BLaER1 treated with 17β-estradiol and CSF1 and Interleukin-3, amounts not matched to agents 10 nM and 100 nM (cell line): ENCODE data around the gene AQP3.
A peak's percentile ranks its signal among the peaks of the same experiment; 100 is the strongest.
"Not testable (repeated sequence)": the region's sequence is repeated elsewhere in the genome, so short reads cannot be mapped to it uniquely, and the experiment has no call there.

Experiments
- H3K27ac ChIP-seq, 11 experiments: shearing (Covaris generic); formaldehyde crosslinking; 2 replicates each; pipeline ENCODE4 v1.8.1; 2022
- H3K27me3 ChIP-seq, 11 experiments: shearing (Covaris generic); formaldehyde crosslinking; 2 replicates each; pipeline ENCODE4 v1.8.1; 2022
- H3K36me3 ChIP-seq, 11 experiments: shearing (Covaris generic); formaldehyde crosslinking; 2 replicates each; pipeline ENCODE4 v1.8.1; 2022
- H3K4me1 ChIP-seq, 10 experiments: shearing (Covaris generic); formaldehyde crosslinking; 2 replicates each; pipeline ENCODE4 v1.8.1; 2022
- H3K4me2 ChIP-seq, 11 experiments: shearing (Covaris generic); formaldehyde crosslinking; 2 replicates each; pipeline ENCODE4 v1.8.1; 2022
- H3K4me3 ChIP-seq, 10 experiments: shearing (Covaris generic); formaldehyde crosslinking; 2 replicates each; pipeline ENCODE4 v1.8.1; 2022
- H3K9ac ChIP-seq, 11 experiments: shearing (Covaris generic); formaldehyde crosslinking; 2 replicates each; pipeline ENCODE4 v1.8.1; 2022
- H3K9me3 ChIP-seq, 11 experiments: shearing (Covaris generic); formaldehyde crosslinking; replicated peaks in 1 of 11; 2 replicates each; pipeline ENCODE4 v1.8.1; 2022
- H4K20me1 ChIP-seq, 11 experiments: shearing (Covaris generic); formaldehyde crosslinking; 2 replicates each; pipeline ENCODE4 v1.8.1; 2022
- Cebpa-rat ChIP-seq, 11 experiments: shearing (Covaris generic); IDR thresholded peaks; 2 replicates each; pipeline ENCODE4 v1.8.1; 2022

Gene AQP3

GRCh38 chr9:33458444-33458843, 11.1 kb upstream of the AQP3 start:
- H3K9ac ChIP-seq, result no peak overlapping the region
- H3K4me3 ChIP-seq, result no peak overlapping the region

GRCh38 chr9:33455945-33456344, 8.6 kb upstream of the AQP3 start:
- Histone ChIP-seq H3K4me3 (no peak overlapping the region), H3K4me1 (peaks cover 0 to 21% (median 13%) of the 10 kb centered on the region in 10 experiments; a peak in 15 of 20 replicates), H3K9ac (no peak overlapping the region), H3K27ac (no peak overlapping the region), H4K20me1 (peaks cover 0 to 31% (median 16%) of the 10 kb centered on the region in 11 experiments; a peak in 14 of 22 replicates), H3K9me3 (no peaks in the 10 kb centered on the region), H3K4me2 (no peak overlapping the region), H3K27me3 (no peaks in the 10 kb centered on the region), H3K36me3 (peaks cover 6 to 20% (median 10%) of the 10 kb centered on the region in 11 experiments; a peak in 18 of 22 replicates)
- no peak for TF ChIP-seq Cebpa-rat (IDR thresholded peaks at IDR 0.05)

More at GRCh38 chr9:33458444-33458843, 11.1 kb upstream of the AQP3 start:
- no peak overlapping the region for H3K27ac ChIP-seq
- no peak for TF ChIP-seq Cebpa-rat (IDR thresholded peaks at IDR 0.05)
- H3K27me3 ChIP-seq, result no peaks in the 10 kb centered on the region
- H3K4me1 ChIP-seq, result peaks cover 0 to 8% (median 2%) of the 10 kb centered on the region in 10 experiments; a peak in 11 of 20 replicates
- H3K9me3 ChIP-seq, result no peaks in the 10 kb centered on the region
- peaks cover 0 to 56% (median 39%) of the 10 kb centered on the region in 11 experiments; a peak in 16 of 22 replicates for H4K20me1 ChIP-seq
- peaks cover 31 to 45% (median 35%) of the 10 kb centered on the region in 11 experiments for H3K36me3 ChIP-seq
- H3K4me2 ChIP-seq, result peak overlapping the region in 1 of 11 experiments; percentile 26; a peak in 2 of 22 replicates

GRCh38 chr9:33455456-33455855, 8.1 kb upstream of the AQP3 start:
- not testable (repeated sequence) for H3K27ac ChIP-seq, H3K4me2 ChIP-seq, H3K9ac ChIP-seq, H3K4me3 ChIP-seq, H3K27me3 ChIP-seq, H3K9me3 ChIP-seq
- Histone ChIP-seq H4K20me1 (peaks cover 0 to 26% (median 11%) of the 10 kb centered on the region in 11 experiments; a peak in 14 of 22 replicates), H3K4me1 (peaks cover 0 to 21% (median 13%) of the 10 kb centered on the region in 10 experiments; a peak in 15 of 20 replicates), H3K36me3 (peaks cover 2 to 15% (median 6%) of the 10 kb centered on the region in 11 experiments; a peak in 16 of 22 replicates)

- H3K27ac ChIP-seq, H3K4me3 ChIP-seq: not testable (repeated sequence)
- peaks cover 0 to 21% (median 11%) of the 10 kb centered on the region in 10 experiments; a peak in 15 of 20 replicates for H3K4me1 ChIP-seq
Observed at GRCh38 chr9:33454661-33455026, 7.3 kb upstream of the AQP3 start.

GRCh38 chr9:33453999-33454660, 6.7 kb upstream of the AQP3 start:
- 0 out of 22 replicates have a peak, but pooled peaks cover 0 to 2% (median 0%) of the 10 kb centered on the region in 11 experiments for H3K36me3 ChIP-seq
- peaks cover 4 to 21% (median 13%) of the 10 kb centered on the region in 10 experiments; a peak in 15 of 20 replicates for H3K4me1 ChIP-seq
- H3K4me2 ChIP-seq, result no peak overlapping the region
- no peak overlapping the region for H3K27ac ChIP-seq
- TF ChIP-seq Cebpa-rat (IDR thresholded peaks at IDR 0.05), result no peak
- H3K27me3 ChIP-seq, result no peaks in the 10 kb centered on the region
- H3K9ac ChIP-seq, result no peak overlapping the region
- peaks cover 0 to 13% (median under 1%) of the 10 kb centered on the region in 11 experiments; a peak in 5 of 22 replicates for H4K20me1 ChIP-seq
- H3K4me3 ChIP-seq, result no peak overlapping the region
- no peaks in the 10 kb centered on the region for H3K9me3 ChIP-seq

More at GRCh38 chr9:33454661-33455026, 7.3 kb upstream of the AQP3 start:
- not testable (repeated sequence) for H3K36me3 ChIP-seq, H3K9me3 ChIP-seq, H3K4me2 ChIP-seq, H3K27me3 ChIP-seq, H3K9ac ChIP-seq
- peaks cover 0 to 18% (median 4%) of the 10 kb centered on the region in 11 experiments; a peak in 8 of 22 replicates for H4K20me1 ChIP-seq

GRCh38 chr9:33453286-33453860, 6.0 kb upstream of the AQP3 start:
- peaks cover 7 to 20% (median 14%) of the 10 kb centered on the region in 10 experiments; a peak in 17 of 20 replicates for H3K4me1 ChIP-seq
- peak overlapping the region in 7 of 11 experiments; percentile 18 to 71 (median 54); a peak in 10 of 22 replicates for H3K4me2 ChIP-seq
- no peak for TF ChIP-seq Cebpa-rat (IDR thresholded peaks at IDR 0.05)

GRCh38 chr9:33452828-33453271, 5.5 kb upstream of the AQP3 start:
- H3K4me1 ChIP-seq, result peaks cover 11 to 26% (median 19%) of the 10 kb centered on the region in 10 experiments
- peak overlapping the region in 7 of 11 experiments; percentile 18 to 71 (median 54); a peak in 10 of 22 replicates for H3K4me2 ChIP-seq
- H3K4me3 ChIP-seq, result no peak overlapping the region
- H3K9me3 ChIP-seq, result no peaks in the 10 kb centered on the region
- H3K27ac ChIP-seq, result peak overlapping the region in 5 of 11 experiments; percentile 26 to 65 (median 46); a peak in 6 of 22 replicates
- H4K20me1 ChIP-seq, result 0 out of 22 replicates have a peak, but pooled peaks cover 0 to under 1% (median 0%) of the 10 kb centered on the region in 11 experiments
- H3K27me3 ChIP-seq, result 0 out of 22 replicates have a peak, but pooled peaks cover 0 to 3% (median 0%) of the 10 kb centered on the region in 11 experiments
- peak overlapping the region in 4 of 11 experiments; percentile 6 to 19 (median 12); a peak in 3 of 22 replicates for H3K9ac ChIP-seq
- H3K36me3 ChIP-seq, result no peaks in the 10 kb centered on the region
- TF ChIP-seq Cebpa-rat (IDR thresholded peaks at IDR 0.05), result no peak

More at GRCh38 chr9:33453286-33453860, 6.0 kb upstream of the AQP3 start:
- Histone ChIP-seq H3K36me3 (no peaks in the 10 kb centered on the region), H3K4me3 (no peak overlapping the region), H4K20me1 (peaks cover 0 to 6% (median 0%) of the 10 kb centered on the region in 11 experiments; a peak in 1 of 22 replicates), H3K27ac (peak overlapping the region in 5 of 11 experiments; percentile 26 to 65 (median 46); a peak in 6 of 22 replicates), H3K9me3 (no peaks in the 10 kb centered on the region), H3K27me3 (no peaks in the 10 kb centered on the region), H3K9ac (peak overlapping the region in 4 of 11 experiments; percentile 6 to 19 (median 12); a peak in 3 of 22 replicates)

GRCh38 chr9:33450621-33451146, 3.3 kb upstream of the AQP3 start:
- no peaks in the 10 kb centered on the region for H3K9me3 ChIP-seq
- H3K9ac ChIP-seq, result no peak overlapping the region
- H3K4me1 ChIP-seq, result peaks cover 32 to 46% (median 40%) of the 10 kb centered on the region in 10 experiments
- 0 out of 22 replicates have a peak, but pooled peaks cover 0 to 4% (median 0%) of the 10 kb centered on the region in 11 experiments for H4K20me1 ChIP-seq
- 0 out of 22 replicates have a peak, but pooled peaks cover 0 to 3% (median 0%) of the 10 kb centered on the region in 11 experiments for H3K27me3 ChIP-seq
- H3K36me3 ChIP-seq, result no peaks in the 10 kb centered on the region
- no peak overlapping the region for H3K27ac ChIP-seq
- H3K4me3 ChIP-seq, result no peak overlapping the region
- H3K4me2 ChIP-seq, result no peak overlapping the region
- no peak for TF ChIP-seq Cebpa-rat (IDR thresholded peaks at IDR 0.05)
